GM21717 (cell line): ENCODE measurements around the gene ANKRD50.

Experiments
- ATAC-seq: cut with Tn5 transposase; IDR thresholded peaks from one replicate; pipeline ENCODE4 v1.9.1; 2021; ENCODE audit warnings: mild to moderate bottlenecking, moderate library complexity; ENCODE audit not compliant: unreplicated experiment

Gene ANKRD50

DNA sequence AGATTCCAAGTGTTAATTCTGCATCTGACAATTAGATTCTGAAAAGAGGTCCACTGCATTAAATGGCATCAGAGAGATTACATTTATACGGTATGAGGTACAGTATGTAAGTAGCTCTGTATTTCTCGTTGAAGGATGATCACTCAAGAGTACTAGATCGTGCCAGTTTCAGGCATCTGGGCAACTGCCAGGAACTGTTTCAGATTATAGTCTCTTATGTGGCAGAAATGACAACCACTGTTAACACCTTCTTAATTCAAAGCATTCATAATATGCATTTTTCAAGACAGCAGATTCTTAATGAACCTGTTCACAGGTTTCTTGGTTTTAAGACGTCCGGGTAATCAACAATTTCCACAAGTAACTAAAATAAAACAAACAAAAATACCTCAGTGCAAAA is 1.6 kb downstream of the ANKRD50 start:
- ATAC-seq = no peak

DNA sequence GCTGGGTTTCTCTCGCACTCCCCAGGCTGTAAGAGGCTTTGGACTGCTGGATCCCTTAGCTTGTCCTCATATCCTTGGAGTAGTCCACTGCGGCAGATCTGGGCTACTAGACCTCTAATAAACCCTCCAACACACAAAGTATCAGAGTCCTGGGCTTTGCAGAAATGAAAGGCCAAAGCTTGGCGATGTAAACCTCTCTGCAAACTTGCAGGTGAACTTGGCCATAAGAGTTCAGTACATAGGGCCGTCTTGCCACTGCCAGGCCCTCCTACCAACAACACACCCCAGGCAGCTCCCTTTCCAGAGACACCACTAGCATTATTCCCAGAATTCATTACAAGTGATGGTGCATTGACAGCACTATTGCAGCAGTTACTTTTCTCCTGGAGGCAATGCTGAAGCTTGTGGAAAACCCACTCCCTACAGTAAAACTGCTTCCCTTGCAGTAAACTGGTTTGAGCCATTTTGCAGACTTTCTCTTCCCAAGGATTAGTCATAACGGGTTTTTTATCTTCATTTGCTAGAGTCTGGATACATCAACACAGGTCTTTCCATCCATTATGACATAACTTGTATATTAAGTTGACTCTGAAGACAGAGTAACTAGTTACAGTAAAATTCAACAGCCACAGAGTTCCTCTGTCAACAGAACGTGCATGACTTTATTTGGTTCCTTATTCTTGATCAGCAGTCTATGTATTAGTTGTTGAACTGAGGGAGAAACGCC is 2.4 kb downstream of the ANKRD50 start:
- ATAC-seq = no peak

DNA sequence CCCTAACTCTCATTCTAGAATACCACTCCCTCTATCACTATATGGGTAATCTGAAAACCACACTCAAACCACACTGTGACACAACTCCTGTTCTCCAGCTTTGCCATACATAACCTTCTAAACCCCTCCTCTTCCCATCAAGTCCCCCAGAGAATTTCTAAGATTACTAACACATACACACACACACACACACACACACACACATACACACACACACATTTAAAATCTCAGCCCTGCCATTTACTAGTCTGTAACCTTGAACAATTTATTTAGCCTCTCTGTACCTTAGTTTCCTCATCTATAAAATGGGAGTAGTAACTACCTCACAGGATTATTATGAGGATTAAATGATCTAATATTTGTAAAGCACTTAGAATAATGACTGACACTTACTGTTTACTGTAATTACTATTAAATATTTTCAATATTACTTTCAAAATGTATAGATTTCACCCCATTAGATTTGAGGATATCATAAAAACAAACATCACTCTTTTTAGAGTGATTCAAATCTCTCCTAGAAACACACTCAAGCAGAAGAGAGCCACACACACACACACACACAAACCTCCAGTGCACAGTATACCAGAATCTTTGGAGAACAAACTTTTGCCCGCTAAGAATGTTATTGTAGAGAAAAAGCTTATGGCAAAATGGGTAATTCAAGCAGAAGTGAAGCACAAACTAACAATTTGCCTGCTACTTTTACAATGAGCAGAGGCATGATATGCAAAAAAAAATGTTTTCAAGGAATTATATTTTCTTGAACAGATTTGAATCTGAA is 3.8 kb downstream of the ANKRD50 start:
- no peak for ATAC-seq

DNA sequence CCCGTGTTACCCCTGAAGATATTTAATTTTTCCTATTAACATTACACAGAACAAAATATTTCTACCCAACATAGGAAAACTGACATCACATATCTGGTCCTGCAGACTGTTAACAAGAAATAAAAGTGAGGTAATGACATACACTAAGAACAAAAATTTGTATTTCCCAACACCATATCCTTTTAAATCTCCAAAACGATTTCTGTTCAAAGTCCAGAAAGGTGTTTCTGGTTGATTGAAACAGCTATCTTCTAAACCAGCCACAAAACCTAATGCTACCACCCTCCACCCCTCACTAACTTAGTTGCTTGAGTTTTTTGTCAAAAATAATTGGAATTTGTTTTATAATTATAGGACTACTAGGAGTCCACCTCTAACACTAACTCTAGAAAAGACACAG is 7.1 kb downstream of the ANKRD50 start:
- ATAC-seq = no peak

DNA sequence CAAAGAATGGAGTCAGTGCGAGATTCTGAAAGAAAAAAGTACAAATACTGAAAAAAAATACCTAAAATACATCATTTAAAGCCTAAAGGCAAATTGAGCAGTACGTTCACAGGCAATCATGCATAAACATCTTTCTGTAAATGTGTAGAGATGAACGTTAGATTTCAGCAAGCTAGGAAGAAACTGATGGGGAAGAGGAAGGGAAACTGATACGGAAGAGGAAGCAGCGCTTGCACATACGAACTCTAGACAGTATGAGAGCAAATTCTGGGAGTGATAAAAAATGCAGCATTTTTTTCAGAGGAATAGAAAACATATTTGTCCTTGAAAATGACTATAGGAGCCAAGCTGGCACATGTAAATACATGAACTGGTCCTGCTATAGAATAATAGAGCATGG is 9.4 kb downstream of the ANKRD50 start:
- no peak for ATAC-seq

DNA sequence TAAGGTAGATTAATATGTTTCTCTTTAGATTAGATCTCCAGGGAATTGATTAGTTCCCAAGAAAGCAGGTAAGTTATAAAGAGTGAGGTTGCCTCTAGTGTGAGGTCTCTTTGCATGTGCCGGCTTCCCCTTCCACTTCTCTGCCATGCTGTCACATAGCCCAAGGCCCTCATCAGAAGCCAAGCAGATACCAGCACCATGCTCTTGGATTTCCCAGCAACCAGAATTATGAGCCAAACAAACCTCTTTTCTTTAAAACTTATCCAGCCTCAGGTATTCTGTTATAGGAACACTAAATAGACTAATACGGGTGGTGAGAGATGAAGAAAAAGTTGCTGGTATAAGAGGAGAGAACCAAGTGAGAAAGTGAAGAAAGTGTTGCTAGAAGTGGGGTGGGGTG is 15.1 kb downstream of the ANKRD50 start:
- ATAC-seq = no peak

DNA sequence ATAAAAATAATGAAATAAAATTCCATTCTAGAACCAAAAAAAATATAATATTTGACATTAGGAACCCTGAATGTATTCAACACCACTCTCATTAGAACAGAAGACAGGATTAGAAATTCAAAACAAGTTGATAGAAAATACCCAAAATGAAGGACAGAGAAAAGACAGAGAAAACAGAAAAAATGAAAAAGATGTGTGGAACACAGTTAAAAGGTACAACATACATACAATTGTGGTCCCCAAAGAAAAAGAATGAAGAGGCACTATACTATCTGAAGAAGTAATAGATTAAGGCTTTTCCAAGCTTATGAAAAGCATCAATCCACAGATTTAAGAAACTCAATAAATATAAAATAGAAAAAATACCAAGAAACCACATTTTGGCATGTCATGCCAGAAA is 16.4 kb downstream of the ANKRD50 start:
- ATAC-seq = no peak

DNA sequence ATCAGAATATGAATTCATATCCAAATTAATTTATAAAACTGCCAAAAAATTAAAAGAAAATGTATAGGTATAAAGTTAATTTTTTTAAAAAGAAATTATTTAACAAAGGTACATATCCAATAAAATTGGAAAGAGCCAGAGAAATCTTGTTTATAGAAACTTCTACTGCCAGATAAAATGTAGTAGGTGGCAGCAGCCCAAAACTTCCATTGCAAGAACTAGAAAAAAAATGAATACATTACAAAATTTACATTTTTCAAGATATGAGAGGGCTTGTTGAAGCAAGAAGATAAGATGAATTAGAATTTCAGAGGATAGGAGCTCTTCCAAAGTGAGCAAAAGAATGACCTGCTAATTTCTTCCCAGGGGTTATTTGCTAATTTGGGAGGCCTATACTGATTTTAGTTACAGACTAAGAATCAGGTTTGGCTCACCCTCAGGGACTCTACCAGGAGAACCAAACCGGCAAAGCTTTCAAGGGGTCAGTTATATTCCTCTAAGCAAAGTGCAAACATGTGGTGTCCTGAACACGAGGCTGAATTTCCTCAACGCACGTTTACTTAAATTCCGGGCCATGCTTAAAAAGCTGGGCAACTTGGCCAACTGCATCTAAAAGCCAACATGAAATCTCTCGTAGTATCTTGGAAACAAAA is 17.5 kb downstream of the ANKRD50 start:
- no peak for ATAC-seq

DNA sequence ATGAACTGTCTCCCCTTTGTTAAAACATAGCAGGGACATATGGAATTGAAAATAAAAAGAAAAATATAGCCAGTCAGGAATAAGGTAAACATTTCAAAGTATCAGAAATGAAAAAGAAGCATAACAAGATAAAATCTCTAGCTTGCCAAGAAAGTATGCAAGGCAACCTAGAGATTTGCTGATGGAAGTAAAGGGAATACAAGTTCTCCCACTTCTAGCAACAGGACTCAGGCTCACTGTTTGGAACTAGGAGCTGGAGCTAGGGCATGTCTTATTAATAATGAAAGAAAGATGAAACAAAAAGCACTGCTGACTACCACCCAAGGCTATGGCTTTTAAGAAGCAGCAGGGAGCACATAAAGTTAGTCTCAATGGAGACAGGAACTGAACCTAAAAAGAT is 18.2 kb downstream of the ANKRD50 start:
- no peak for ATAC-seq

DNA sequence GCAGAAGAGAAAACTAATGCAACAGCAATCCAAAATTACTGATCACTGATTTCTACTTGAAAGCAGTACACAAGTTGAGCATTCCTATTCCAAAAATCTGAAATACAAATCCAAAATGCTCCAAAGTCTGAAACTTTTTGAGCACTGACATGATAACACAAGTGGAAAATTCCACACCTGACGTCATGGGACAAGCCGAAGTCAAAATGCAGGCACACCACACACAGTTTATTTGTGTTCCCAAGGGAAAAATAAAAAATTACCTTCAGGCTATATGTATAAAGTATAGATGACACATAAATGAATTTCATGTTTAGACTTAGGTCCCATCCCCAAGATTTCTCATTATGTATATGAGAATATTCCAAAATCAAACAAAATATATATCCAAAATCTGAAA is 20.7 kb downstream of the ANKRD50 start:
- no peak for ATAC-seq

DNA sequence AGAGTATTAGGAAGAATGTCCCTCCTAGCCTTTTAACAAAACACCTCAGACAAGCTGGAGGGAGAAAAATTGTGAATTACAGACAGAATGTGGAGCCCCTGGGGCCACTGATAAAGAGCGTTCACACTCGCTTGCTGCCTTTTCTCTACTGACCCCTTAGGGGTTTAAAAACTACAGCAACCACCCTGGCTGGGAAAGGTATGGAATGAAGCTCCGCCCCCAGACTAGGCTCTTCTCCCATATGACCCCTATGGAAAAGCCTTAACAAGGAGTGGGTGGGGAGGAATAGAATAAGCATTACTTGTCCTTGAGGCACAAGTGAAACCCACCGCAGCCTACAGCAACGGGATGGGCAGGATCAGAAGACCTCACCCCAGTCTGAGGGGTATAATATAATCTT is 26.3 kb downstream of the ANKRD50 start:
- ATAC-seq = no peak

DNA sequence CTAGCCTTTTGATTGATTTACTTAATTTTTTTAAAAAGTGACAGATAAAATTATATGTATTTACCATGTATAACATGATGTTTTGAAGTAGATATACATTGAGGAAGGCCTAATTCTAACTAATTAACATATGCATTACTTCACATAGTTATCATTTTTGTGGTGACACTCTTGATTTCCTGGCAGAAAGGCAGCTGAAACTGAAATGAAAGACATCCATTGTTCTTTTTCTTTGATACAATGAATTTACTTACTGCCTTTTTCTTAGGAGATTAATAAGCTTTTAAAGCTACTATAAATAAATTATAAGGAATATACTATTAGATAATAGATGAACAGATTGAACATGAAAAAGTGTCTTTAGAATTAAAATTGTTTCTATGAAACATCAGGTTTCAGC is 26.7 kb downstream of the ANKRD50 start:
- ATAC-seq = no peak

DNA sequence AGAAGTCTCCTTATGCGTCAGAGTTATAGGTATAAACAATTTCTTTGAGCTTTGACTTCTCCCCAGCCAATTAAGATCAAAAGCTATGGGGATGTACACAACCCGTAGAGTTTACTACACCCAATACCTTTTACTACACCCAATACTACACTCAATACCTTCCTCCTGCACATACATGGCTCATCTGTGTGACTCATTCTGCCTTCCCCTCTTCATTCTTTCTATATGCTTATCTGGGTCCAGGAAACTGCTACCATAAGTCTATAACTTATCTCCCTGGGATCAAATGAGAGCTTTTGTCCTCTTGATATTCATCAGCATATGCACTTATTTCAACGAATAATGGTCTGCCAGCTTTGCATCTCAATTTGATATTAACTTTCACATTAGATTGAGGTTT is 28.2 kb downstream of the ANKRD50 start:
- ATAC-seq = no peak

DNA sequence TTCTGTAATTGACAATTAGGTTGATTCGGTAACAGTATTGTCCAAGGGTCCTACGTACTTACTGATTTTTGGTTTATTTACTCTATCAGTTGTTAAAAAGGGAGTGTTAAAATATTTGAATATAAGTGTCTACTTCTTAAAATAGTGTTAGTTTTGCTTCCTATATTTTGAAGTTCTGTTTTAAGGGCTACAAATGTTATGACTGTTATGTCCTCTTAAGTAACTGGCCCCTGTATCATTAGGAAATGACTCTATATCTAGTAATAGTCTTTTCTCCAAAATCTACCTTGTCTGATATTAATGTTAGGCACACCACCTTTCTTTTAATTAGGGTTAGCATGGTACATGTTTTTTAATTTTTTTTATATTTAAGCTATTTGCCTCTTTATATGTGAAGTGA is 30.1 kb downstream of the ANKRD50 start:
- no peak for ATAC-seq

DNA sequence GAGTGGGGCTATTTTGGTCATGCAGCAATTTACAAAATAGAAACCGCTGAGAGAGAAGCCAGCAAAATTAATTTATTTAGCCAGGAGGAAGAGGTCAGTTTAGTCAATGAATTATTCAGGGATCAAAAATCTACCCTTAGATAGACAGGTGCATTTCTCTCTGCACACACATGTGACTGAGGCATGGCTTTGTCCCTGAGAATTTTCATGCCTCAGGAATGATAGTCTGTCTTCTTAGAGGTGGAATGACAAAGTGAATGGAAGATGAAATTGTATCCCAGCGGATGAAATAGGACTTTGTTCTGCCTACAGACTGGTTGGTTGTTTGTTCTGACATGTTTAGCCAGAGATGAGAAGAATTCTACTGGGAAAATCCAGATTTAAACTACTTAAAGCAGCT is 46.0 kb downstream of the ANKRD50 start:
- ATAC-seq = no peak

DNA sequence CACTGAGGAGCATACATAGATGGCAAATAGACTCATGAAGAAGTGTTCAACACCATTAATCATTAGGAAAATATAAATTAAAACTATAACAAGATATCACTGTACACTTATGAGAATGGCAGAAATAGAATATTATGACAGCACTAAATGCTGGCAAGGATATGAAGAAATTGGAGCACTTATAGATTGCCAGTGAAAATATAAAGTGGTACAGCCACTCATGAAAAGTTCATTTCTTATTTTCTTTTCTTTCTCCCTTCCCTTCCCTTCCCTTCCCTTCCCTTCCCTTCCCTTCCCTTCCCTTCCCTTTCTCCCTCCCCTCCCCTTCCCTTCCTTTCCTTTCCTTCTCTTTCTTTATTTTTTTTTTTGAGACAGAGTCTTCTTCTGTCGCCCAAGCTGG is 53.7 kb downstream of the ANKRD50 start:
- no peak for ATAC-seq

DNA sequence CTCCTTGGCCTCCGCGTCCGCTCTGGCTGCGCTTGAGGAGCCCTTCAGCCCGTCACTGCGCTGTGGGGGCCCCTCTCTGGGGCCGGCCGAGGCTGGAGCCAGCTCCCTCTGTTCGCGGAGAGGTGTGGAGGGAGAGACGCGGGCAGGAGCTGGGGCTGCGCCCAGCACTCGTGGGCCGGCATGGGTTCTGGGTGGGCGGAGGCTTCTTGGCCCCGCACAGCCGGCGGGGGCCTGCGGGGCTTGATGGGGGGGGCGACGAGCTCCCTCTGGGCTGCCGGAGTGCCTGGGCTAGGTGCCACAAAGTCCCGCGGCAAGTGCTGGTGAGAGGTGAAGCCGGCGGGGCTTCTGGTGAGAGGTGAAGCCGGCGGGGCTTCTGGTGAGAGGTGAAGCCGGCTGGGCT is 61.9 kb downstream of the ANKRD50 start:
- no peak for ATAC-seq

DNA sequence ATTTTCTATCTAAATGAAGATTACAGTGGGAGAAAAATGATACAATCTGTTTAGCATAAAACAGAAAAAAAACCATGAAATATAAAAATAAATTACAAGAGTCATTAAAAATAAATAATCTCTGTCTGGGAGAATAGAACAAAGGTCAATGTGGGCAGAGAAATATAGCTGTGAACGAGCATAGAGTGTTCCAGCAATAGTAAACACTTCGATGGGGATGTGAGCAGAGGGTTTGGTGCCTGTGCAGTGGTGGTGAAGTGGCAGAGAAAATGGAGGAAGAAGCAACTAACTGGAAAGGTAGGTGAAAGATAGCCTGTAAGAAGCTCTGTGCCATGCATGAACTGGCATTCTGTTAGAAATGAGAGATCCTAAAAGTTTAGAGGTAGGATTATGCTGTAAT is 64.9 kb downstream of the ANKRD50 start:
- no peak for ATAC-seq

DNA sequence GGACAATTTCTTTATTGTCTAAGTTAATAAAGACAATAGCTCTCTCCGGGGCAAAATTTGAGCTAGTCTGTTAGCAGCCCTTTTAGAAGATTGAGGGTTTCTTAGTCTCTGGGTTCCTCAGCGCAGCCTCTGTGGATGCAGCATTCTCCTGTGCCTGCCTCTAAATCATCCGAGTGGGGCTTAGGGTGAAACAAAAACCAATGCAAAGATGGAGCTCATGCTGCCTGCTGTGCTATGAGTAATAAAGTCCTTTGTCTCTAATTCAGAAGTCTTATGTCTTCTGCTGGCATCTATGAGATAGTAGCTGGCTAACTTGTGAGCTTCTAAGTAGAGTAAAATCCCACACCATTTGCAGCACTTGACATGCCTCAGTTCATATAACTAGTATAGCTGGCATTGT is 67.9 kb downstream of the ANKRD50 start:
- ATAC-seq = no peak

DNA sequence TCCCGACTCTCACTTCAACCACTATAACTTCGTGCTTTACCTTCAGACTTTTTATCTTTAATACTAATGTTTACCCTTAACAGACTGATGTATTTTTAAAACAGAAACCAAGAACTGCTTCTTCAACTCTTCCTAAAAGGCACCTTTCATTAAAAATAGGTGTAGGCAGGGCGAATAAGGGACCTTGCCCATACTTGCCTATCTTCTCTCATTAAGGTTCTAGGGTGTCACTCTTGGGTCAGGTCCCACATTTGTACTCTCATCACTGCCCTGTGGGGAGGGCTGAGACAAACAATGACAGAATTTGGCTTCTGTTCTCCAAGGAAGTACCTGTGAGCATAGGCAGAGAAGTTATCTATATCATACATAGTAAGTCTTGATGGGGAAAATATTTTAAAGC is 69.7 kb downstream of the ANKRD50 start:
- peak; percentile 46 for ATAC-seq

DNA sequence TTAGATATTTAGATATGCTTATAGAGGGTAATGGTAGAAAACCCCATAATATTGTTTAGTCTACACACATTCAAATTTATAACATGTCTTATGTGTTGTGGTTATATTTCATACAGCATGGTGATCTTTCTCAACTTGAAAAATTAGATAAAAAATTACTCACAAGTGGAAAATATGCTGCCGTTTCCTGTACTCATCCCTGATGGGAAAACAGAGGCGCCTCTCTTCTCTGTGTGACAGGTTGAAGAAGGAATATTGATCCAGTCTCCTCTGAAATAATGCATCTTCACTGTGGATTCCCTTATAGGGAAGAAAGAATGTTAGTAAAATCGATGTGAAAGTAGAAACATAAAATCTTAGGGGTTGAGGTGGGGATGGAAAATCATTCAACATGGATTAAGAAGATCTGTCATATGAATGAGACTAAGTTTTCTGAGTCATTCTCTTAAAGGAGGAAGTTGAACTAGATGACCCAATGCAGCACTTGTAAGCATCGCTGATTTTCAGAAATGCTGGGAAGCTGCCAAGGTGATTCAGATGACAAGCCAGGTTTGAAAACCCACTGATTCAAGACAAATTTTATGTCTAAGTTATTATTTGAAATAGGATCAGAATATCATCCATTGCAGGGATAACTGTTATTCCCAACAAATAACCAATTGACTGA is 70.7 kb downstream of the ANKRD50 start:
- ATAC-seq = peak; percentile 66
